HepG2 (cell line): Measurements from ENCODE around the gene ASCL2. TPM values are rescaled to one million over a fixed set of nuclear protein-coding genes. Genes with fewer than 3 reads are reported as not detected.

Experiments used
- ATAC-seq: fragments of 200-7000 bp; cut with Tn5 transposase; 3 replicates; pipeline ENCODE4 v1.9.1; 2020; ENCODE audit warnings: mild to moderate bottlenecking, moderate library complexity
- BruUV-seq: library from RNA; stranded (reverse); fragments of 400-500 nt; replicated peaks from 2 replicates; lab custom pipeline; 2021; lab: Mats Ljungman, UMichigan
- CTCF ChIA-PET: fragments of 300-600 bp; formaldehyde crosslinking; extraction: SDS; loops from one replicate; lab custom pipeline; 2021; ENCODE audit warnings: low total read pairs, inconsistent platforms, low intra/inter-chr PET ratio; lab: Yijun Ruan, JAX
- POLR2A ChIA-PET: fragments of 350-600 bp; sonication (Branson Sonifier 250); formaldehyde crosslinking; loops from one replicate; lab custom pipeline; 2020; ENCODE audit warnings: antibody characterized with exemption, inconsistent platforms; lab: Yijun Ruan, JAX
- DNase-seq: peaks from one replicate; pipeline ENCODE4 v3.0.0-alpha.2; 2015; ENCODE audit warnings: low spot score
- FAIRE-seq: peaks from 3 replicates; lab custom pipeline; 2011; peaks lifted over from hg19 to GRCh38; lab: Jason Lieb, UNC
- H2AFZ ChIP-seq: one replicate; pipeline ENCODE4 v1.6.1; 2011; ENCODE audit warnings: low read length, inconsistent platforms
- H3K27ac ChIP-seq: fragments of 300-600 bp; 3 replicates; pipeline ENCODE4 v1.8.0; 2011; ENCODE audit warnings: mixed run types, mild to moderate bottlenecking, mixed read lengths, low read length, inconsistent platforms; ENCODE audit not compliant: insufficient read depth; ENCODE audit errors: extremely low read length
- H3K27me3 ChIP-seq, 2 experiments: fragments of 200-600 bp in 1 of 2; 2 replicates in 1 of 2; 3 replicates in 1 of 2; pipeline versions ENCODE4 v1.6.0 to v1.8.0; 2011; ENCODE audit warnings: low read length in 2 of 2, mild to moderate bottlenecking in 2 of 2, moderate library complexity in 2 of 2, inconsistent platforms in 1 of 2; ENCODE audit not compliant: insufficient read depth in 2 of 2, control insufficient read depth in 1 of 2
- H3K36me3 ChIP-seq, 2 experiments: fragments of 200-600 bp in 1 of 2; replicated peaks in 1 of 2; 2 replicates in 1 of 2; 3 replicates in 1 of 2; pipeline versions ENCODE4 v1.5.1 to v1.8.0; 2011; ENCODE audit warnings: low read length in 2 of 2, inconsistent platforms in 1 of 2; ENCODE audit not compliant: insufficient read depth in 2 of 2, control insufficient read depth in 1 of 2
- H3K4me1 ChIP-seq: 2 replicates; pipeline ENCODE4 v1.5.1; 2012; ENCODE audit warnings: low read length, inconsistent platforms; ENCODE audit not compliant: insufficient read depth
- H3K4me2 ChIP-seq: 2 replicates; pipeline ENCODE4 v1.6.0; 2011; ENCODE audit warnings: low read depth, low read length, inconsistent platforms
- H3K4me3 ChIP-seq, 3 experiments: fragments of 200-600 bp in 1 of 3; sonication (generic), shearing (Covaris generic) in 1 of 3; replicated peaks in 1 of 3; 2 replicates each; pipeline ENCODE4 v1.5.1; 2011 to 2016; ENCODE audit warnings: low read length in 3 of 3, inconsistent platforms in 2 of 3, low read depth in 2 of 3, mild to moderate bottlenecking in 2 of 3, control low read depth in 1 of 3, mixed read lengths in 1 of 3; ENCODE audit not compliant: insufficient read depth in 1 of 3
- H3K79me2 ChIP-seq: one replicate; pipeline ENCODE4 v1.6.1; 2011; ENCODE audit warnings: low read length, inconsistent platforms; ENCODE audit not compliant: insufficient read depth
- H3K9ac ChIP-seq: 2 replicates; pipeline ENCODE4 v1.6.0; 2011; ENCODE audit warnings: mild to moderate bottlenecking, low read depth, low read length, inconsistent platforms; ENCODE audit not compliant: insufficient read depth
- H3K9me3 ChIP-seq: 2 replicates; pipeline ENCODE4 v1.5.1; 2012; ENCODE audit warnings: mild to moderate bottlenecking, low read length
- H4K20me1 ChIP-seq: 2 replicates; pipeline ENCODE4 v1.6.0; 2011; ENCODE audit warnings: inconsistent platforms, mild to moderate bottlenecking, low read length, moderate library complexity; ENCODE audit not compliant: insufficient read depth
- DPF2 ChIP-seq: sonication (generic); formaldehyde crosslinking; IDR thresholded peaks from 2 replicates; pipeline ENCODE4 v1.4.0; 2020; ENCODE audit warnings: mild to moderate bottlenecking, low read depth, missing genetic modification reagents, borderline replicate concordance
- FOSL2 ChIP-seq: sonication (generic); formaldehyde crosslinking; IDR thresholded peaks from 2 replicates; pipeline ENCODE4 v1.4.0; 2020; ENCODE audit warnings: missing genetic modification reagents
- KMT2B ChIP-seq: IDR thresholded peaks from 2 replicates; pipeline ENCODE4 v1.6.1; 2016; ENCODE audit warnings: missing genetic modification reagents, missing compliant biosample characterization
- NONO ChIP-seq, 2 experiments: fragments of 450-650 bp in 1 of 2; sonication (generic) in 1 of 2; formaldehyde crosslinking in 1 of 2; IDR thresholded peaks in 1 of 2; conservative IDR thresholded peaks in 1 of 2; 2 replicates each; pipeline versions ENCODE4 v1.6.1 to v1.8.0; 2017 to 2022; ENCODE audit warnings: mild to moderate bottlenecking in 1 of 2, missing genetic modification reagents in 1 of 2, moderate library complexity in 1 of 2
- POLR2A ChIP-seq, 2 experiments: IDR thresholded peaks; 2 replicates each; pipeline ENCODE4 v1.6.1; 2011; ENCODE audit warnings: low read depth in 2 of 2, low read length in 2 of 2, mild to moderate bottlenecking in 1 of 2, moderate library complexity in 1 of 2; ENCODE audit not compliant: insufficient read depth in 1 of 2
- RARA ChIP-seq: IDR thresholded peaks from 2 replicates; pipeline ENCODE4 v1.6.1; 2016; ENCODE audit warnings: missing genetic modification reagents, missing compliant biosample characterization
- RCOR2 ChIP-seq: IDR thresholded peaks from 2 replicates; pipeline ENCODE4 v1.6.1; 2016; ENCODE audit warnings: missing biosample characterization, missing genetic modification reagents
- SKI ChIP-seq: fragments of 450-650 bp; IDR thresholded peaks from one replicate; pipeline ENCODE4 v1.6.1; 2018; ENCODE audit warnings: mild to moderate bottlenecking; ENCODE audit not compliant: partially characterized antibody
- SOX5 ChIP-seq: IDR thresholded peaks from 2 replicates; pipeline ENCODE4 v1.6.1; 2016; ENCODE audit warnings: borderline replicate concordance
- SRF ChIP-seq: IDR thresholded peaks from 2 replicates; pipeline ENCODE4 v1.6.1; 2011; ENCODE audit warnings: mild to moderate bottlenecking, low read depth, low read length, moderate library complexity
- TBX2 ChIP-seq: sonication (generic); formaldehyde crosslinking; IDR thresholded peaks from 2 replicates; pipeline ENCODE4 v1.5.0; 2020; ENCODE audit warnings: missing genetic modification reagents, mild to moderate bottlenecking, borderline replicate concordance
- ZKSCAN8 ChIP-seq: IDR thresholded peaks from 2 replicates; pipeline ENCODE4 v1.6.1; 2016; ENCODE audit warnings: borderline replicate concordance, missing genetic modification reagents, missing compliant biosample characterization
- ZNF543 ChIP-seq: sonication (generic); formaldehyde crosslinking; IDR thresholded peaks from 2 replicates; pipeline ENCODE4 v1.4.0; 2020; ENCODE audit warnings: mild to moderate bottlenecking, missing genetic modification reagents
- ZNF558 ChIP-seq: sonication (generic); formaldehyde crosslinking; IDR thresholded peaks from 2 replicates; pipeline ENCODE4 v1.9.0; 2022; ENCODE audit warnings: mild to moderate bottlenecking, missing genetic modification reagents, borderline replicate concordance
- ZNF7 ChIP-seq: IDR thresholded peaks from 2 replicates; pipeline ENCODE4 v1.6.1; 2016; ENCODE audit warnings: missing biosample characterization, missing genetic modification reagents
- WGBS: methylation state at CpG from one replicate; pipeline ENCODE4 v1.1.6; 2017; ENCODE audit warnings: low lambda C conversion rate; 5-methylcytosine and 5-hydroxymethylcytosine counted together
- in situ Hi-C: cut with HindIII; loops from 2 replicates; pipeline ENCODE4 v1.10.0; 2017; ENCODE audit warnings: low pct_unique_long_range_greater_than_20kb; ENCODE audit not compliant: extremely low pct_ligation_motif_present
- intact Hi-C: fragments of 100-400 bp; cut with micrococcal nuclease; formaldehyde crosslinking; loops from one replicate; pipeline ENCODE4 v1.10.0; 2022; ENCODE audit not compliant: unreplicated experiment
- polyA plus RNA-seq, 8 experiments: library from polyadenylated mRNA; depleted of rRNA in 3 of 8; stranded (reverse) in 7 of 8; unstranded in 1 of 8; fragments of >200 nt; fragmentation: Illumina TruSeq in 4 of 8; extraction: Trizol in 4 of 8; gene quantifications; 2 replicates each; pipeline versions ENCODE4 v1.2.1 to v1.2.3, GENCODE V29; 2011 to 2016; ENCODE audit warnings: low read depth in 4 of 8, missing spikeins in 1 of 8, mixed read lengths in 1 of 8; ENCODE audit not compliant: insufficient read depth in 1 of 8
- total RNA-seq, 5 experiments: library from RNA; depleted of rRNA; stranded (reverse); fragments of >200 nt; fragmentation: Illumina TruSeq; extraction: Trizol; gene quantifications; 2 replicates each; pipeline ENCODE4 v1.2.3, GENCODE V29; 2016; ENCODE audit warnings: low read depth in 1 of 5
- TF ChIP-seq, protein P1 (sequence below): sonication (generic); formaldehyde crosslinking; IDR thresholded peaks from 2 replicates; pipeline ENCODE4 v1.5.0; 2020; ENCODE audit warnings: mild to moderate bottlenecking, low read depth, missing genetic modification reagents, borderline replicate concordance
- TF ChIP-seq, protein P2 (sequence below): sonication (generic); formaldehyde crosslinking; IDR thresholded peaks from 2 replicates; pipeline ENCODE4 v1.5.1; 2020; ENCODE audit warnings: mild to moderate bottlenecking, missing genetic modification reagents, moderate library complexity
- TF ChIP-seq, protein P3 (sequence below): sonication (generic); formaldehyde crosslinking; IDR thresholded peaks from 2 replicates; pipeline ENCODE4 v1.4.0; 2020; ENCODE audit warnings: missing genetic modification reagents

Gene ASCL2
- total and polyA plus RNA-seq, 2 of the 13 experiments (the other 11 are each of a cell fraction or from before 2014, with no cell fraction given): 0.07 TPM; not detected in 1

DNA sequence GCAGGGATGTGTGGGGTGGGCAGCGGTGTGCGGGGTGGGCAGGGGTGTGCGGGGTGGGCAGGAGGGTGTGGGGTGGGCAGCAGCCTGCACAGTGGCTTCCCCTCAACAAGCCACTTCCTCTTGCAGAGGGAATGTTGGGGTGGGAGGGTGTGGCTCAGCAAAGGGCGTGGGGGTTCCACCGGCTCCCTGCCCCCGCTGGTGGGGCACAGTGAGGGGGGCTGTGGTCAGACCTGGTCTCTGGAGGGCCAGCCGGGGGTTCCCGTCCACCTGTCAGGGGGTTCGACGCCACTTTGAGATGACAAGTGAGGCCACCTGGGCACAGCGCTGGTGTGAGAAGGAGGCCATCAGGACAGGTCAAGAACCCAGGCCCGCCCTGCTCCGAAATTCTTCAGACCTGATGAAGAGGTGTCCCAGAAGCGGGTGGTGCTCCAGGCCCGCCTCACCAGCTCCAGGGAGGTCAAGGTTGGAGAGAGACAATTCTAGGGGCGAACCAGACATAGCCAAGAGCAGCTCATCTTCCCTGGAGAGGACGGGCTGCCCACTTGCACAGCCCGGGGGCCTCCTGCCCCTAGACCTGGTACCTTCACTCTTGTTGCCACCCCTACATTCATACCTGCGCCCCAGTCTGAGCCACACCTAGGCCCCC is 30.0 kb upstream of the ASCL2 start (continued):
- TF ChIP-seq, protein P1, sequence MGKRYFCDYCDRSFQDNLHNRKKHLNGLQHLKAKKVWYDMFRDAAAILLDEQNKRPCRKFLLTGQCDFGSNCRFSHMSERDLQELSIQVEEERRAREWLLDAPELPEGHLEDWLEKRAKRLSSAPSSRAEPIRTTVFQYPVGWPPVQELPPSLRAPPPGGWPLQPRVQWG (CRISPR knock-in tag): no peak

DNA sequence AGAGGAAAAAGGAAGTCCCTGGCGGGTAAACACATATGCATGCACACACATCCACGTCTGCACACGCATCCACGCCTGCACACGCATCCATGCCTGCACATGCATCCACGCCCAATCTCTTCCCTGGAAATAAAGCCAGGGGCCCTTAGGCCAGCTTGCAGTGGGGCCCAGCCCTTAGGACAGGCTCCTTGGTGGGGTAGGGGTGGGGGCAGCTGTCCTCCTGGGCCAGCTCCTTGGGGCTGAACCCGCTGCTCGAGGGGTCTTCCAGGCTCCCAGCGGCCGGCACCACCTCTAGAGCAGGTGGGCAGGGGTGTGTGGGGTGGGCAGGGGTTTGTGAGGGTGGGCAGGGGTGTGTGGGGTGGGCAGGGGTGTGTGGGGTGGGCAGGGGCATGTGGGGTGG is 29.4 kb upstream of the ASCL2 start:
- Histone ChIP-seq H3K4me2 (no peak overlapping the region), H4K20me1 (no peaks in the 10 kb centered on the region), H3K4me1 (peaks cover 31% of the 10 kb centered on the region), H3K36me3 (no peaks in the 10 kb centered on the region), H3K9ac (no peak overlapping the region), H3K79me2 (no peaks in the 10 kb centered on the region), H3K4me3 (no peak overlapping the region), H3K27me3 (peaks cover 2 to 20% of the 10 kb centered on the region in 2 experiments; a peak in 2 of 5 replicates), H3K27ac (no peak overlapping the region), H2AFZ (no peak overlapping the region), H3K9me3 (no peaks in the 10 kb centered on the region)
- ChIA-PET CTCF (interaction anchor here (1.0 to 3.6 kb wide), 6 partner anchors 84 to 134 kb away, joined by 3 to 72 read pairs (median 11); no protein-coding TSS in a partner anchor), POLR2A (no interaction called here)
- BruUV-seq: no TSS peak
- no peak for TF ChIP-seq FOSL2 (CRISPR knock-in tag)
- TF ChIP-seq SRF: no peak
- TF ChIP-seq DPF2 (CRISPR knock-in tag): no peak
- TF ChIP-seq ZNF543: no peak
- no peak for TF ChIP-seq KMT2B (CRISPR knock-in tag)
- no peak for TF ChIP-seq ZNF558 (CRISPR knock-in tag)
- TF ChIP-seq SKI: no peak
- TF ChIP-seq RCOR2: no peak
- no peak for TF ChIP-seq ZNF7
- TF ChIP-seq SOX5: no peak
- TF ChIP-seq TBX2 (CRISPR knock-in tag): no peak
- TF ChIP-seq, protein P2, sequence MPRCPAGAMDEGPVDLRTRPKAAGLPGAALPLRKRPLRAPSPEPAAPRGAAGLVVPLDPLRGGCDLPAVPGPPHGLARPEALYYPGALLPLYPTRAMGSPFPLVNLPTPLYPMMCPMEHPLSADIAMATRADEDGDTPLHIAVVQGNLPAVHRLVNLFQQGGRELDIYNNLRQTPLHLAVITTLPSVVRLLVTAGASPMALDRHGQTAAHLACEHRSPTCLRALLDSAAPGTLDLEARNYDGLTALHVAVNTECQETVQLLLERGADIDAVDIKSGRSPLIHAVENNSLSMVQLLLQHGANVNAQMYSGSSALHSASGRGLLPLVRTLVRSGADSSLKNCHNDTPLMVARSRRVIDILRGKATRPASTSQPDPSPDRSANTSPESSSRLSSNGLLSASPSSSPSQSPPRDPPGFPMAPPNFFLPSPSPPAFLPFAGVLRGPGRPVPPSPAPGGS (CRISPR knock-in tag): no peak
- no peak for TF ChIP-seq RARA
- TF ChIP-seq POLR2A (IDR thresholded peaks at IDR 0.05; ENCODE audit: insufficient read depth in 1 of 2, low read depth in 2 of 2, low read length in 2 of 2): no peak
- TF ChIP-seq NONO (IDR thresholded peaks at IDR 0.05): no peak
- TF ChIP-seq NONO (CRISPR knock-in tag; conservative IDR thresholded peaks at IDR 0.05): no peak
- TF ChIP-seq, protein P3, sequence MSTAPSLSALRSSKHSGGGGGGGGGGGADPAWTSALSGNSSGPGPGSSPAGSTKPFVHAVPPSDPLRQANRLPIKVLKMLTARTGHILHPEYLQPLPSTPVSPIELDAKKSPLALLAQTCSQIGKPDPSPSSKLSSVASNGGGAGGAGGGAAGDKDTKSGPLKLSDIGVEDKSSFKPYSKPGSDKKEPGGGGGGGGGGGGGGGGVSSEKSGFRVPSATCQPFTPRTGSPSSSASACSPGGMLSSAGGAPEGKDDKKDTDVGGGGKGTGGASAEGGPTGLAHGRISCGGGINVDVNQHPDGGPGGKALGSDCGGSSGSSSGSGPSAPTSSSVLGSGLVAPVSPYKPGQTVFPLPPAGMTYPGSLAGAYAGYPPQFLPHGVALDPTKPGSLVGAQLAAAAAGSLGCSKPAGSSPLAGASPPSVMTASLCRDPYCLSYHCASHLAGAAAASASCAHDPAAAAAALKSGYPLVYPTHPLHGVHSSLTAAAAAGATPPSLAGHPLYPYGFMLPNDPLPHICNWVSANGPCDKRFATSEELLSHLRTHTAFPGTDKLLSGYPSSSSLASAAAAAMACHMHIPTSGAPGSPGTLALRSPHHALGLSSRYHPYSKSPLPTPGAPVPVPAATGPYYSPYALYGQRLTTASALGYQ (CRISPR knock-in tag): no peak
- TF ChIP-seq ZKSCAN8: no peak
- intact Hi-C loops: loop anchor here (1.0 kb wide), 3 partner anchors 102 to 133 kb away; no protein-coding TSS in a partner anchor
- whole genome bisulfite sequencing: 14% methylated on average over 7 of the region's 10 CpGs
- ATAC-seq (no peak), DNase-seq (no peak), FAIRE-seq (no peak)
- in situ Hi-C loops: loop anchor here (5.0 kb wide), 1 partner anchor 102 kb away; no protein-coding TSS in a partner anchor
